GM12864 (cell line): ENCODE data around the gene FAM174B.

Experiments used
- DNase-seq: peaks from one replicate; pipeline ENCODE4 v3.0.0-alpha.2; 2011; ENCODE audit warnings: low read depth
- H3K4me3 ChIP-seq: 2 replicates; pipeline ENCODE4 v1.5.1; 2011; ENCODE audit warnings: mild to moderate bottlenecking, low read depth, low read length, control low read depth
- CTCF ChIP-seq: IDR thresholded peaks from 2 replicates; pipeline ENCODE4 v1.5.1; 2011; ENCODE audit warnings: low read depth, mild to moderate bottlenecking, moderate library complexity, low read length, control low read depth, inconsistent platforms; ENCODE audit errors: missing control alignments

Gene FAM174B

GRCh38 chr15:92582206-92582605 lies 73.4 kb downstream of the FAM174B start:
- no peak overlapping the region for H3K4me3 ChIP-seq
- no peak for TF ChIP-seq CTCF
- DNase-seq = no peak

- no peak overlapping the region for H3K4me3 ChIP-seq
- TF ChIP-seq CTCF = no peak
- no peak for DNase-seq
These were observed 74.6 kb downstream of the FAM174B start for GRCh38 chr15:92580933-92581445.

GRCh38 chr15:92580521-92580920 lies 75.1 kb downstream of the FAM174B start:
- H3K4me3 ChIP-seq = no peak overlapping the region
- no peak for TF ChIP-seq CTCF
- no peak for DNase-seq

GRCh38 chr15:92579931-92580470 lies 75.6 kb downstream of the FAM174B start:
- TF ChIP-seq CTCF = no peak
- DNase-seq = no peak
- H3K4me3 ChIP-seq = no peak overlapping the region

- DNase-seq = no peak
- no peak for TF ChIP-seq CTCF
- H3K4me3 ChIP-seq = no peak overlapping the region
These were observed 76.1 kb downstream of the FAM174B start for GRCh38 chr15:92579486-92579885.

GRCh38 chr15:92578096-92578835 lies 77.3 kb downstream of the FAM174B start:
- no peak for DNase-seq
- TF ChIP-seq CTCF = no peak
- no peak overlapping the region for H3K4me3 ChIP-seq
